SH-SY5Y (cell line): Measurements from ENCODE around the gene NOL4.

Experiments used
- GATA2 ChIP-seq: IDR thresholded peaks from 2 replicates; pipeline ENCODE4 v1.6.1; 2011; ENCODE audit warnings: mild to moderate bottlenecking, low read depth, low read length
- GATA3 ChIP-seq: IDR thresholded peaks from 2 replicates; pipeline ENCODE4 v1.6.1; 2011; ENCODE audit warnings: low read depth, mild to moderate bottlenecking, low read length, moderate library complexity

DNA sequence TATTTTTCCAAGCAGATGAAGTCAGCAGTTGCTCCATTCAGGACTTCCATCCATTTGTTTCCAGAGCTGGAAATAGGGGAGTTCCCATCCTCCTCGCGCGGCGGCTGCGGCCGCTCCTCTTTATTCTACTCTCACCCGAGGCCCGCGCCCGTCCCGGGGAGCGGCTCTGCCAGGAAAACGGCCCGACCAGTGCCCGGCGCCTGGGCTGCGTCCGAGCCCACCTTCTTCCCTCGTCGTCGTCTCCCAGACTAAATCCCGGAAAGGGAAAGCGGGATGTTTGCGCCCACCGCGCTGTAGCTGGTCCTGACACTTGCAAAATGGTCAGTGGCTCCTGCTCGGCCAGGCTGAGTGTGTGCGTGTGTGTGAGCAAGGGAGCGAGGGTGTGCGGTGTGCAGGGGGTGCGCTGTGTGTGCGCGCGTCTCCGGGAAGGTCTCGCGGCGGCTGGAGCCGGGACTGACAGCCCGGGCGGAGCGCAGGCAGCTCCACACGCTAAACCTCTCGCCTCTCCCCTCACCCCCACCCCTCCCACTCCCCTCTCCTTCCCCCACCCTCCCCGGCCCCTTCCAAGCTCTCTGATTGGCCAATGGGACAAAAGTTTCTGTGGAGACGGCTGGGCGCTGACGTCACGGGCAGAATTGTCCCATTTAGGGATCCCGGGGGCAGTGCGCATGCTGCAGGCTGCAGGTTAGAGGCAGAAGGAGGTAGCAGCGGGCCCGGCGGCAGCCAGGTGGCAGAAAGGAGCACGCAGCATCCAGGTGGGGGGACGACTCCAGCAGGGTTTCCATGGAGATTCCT is at the start of gene NOL4:
- TF ChIP-seq GATA2 (no peak), GATA3 (no peak)
